Osteocyte (in vitro differentiated cells): ENCODE data around the gene FCGR3B. TPM values are rescaled to one million over a fixed set of nuclear protein-coding genes. Genes with fewer than 3 reads are reported as not detected.
A peak's percentile ranks its signal among the peaks of the same experiment; 100 is the strongest.
"Not testable (repeated sequence)": the region's sequence is repeated elsewhere in the genome, so short reads cannot be mapped to it uniquely, and the experiment has no call there.

ENCODE experiments used
- DNase-seq: peaks from one replicate; pipeline ENCODE4 v3.0.0; 2021; ENCODE audit warnings: mixed read lengths; ENCODE audit not compliant: unreplicated experiment; ENCODE audit errors: extremely low spot score
- H3K27ac Mint-ChIP-seq: one replicate; pipeline ENCODE4 v1.8.0; 2021; ENCODE audit warnings: mild to moderate bottlenecking, mixed read lengths; ENCODE audit not compliant: unreplicated experiment
- H3K27me3 Mint-ChIP-seq: one replicate; pipeline ENCODE4 v1.8.0; 2021; ENCODE audit warnings: mixed read lengths; ENCODE audit not compliant: unreplicated experiment
- H3K36me3 Mint-ChIP-seq: one replicate; pipeline ENCODE4 v1.8.0; 2021; ENCODE audit warnings: mixed read lengths; ENCODE audit not compliant: unreplicated experiment
- H3K4me1 Mint-ChIP-seq: one replicate; pipeline ENCODE4 v1.8.0; 2021; ENCODE audit warnings: mixed read lengths; ENCODE audit not compliant: unreplicated experiment
- H3K4me3 Mint-ChIP-seq: one replicate; pipeline ENCODE4 v1.8.0; 2021; ENCODE audit warnings: mild to moderate bottlenecking, moderate library complexity, mixed read lengths; ENCODE audit not compliant: unreplicated experiment
- H3K9me3 Mint-ChIP-seq: one replicate; pipeline ENCODE4 v1.8.0; 2021; ENCODE audit warnings: mixed read lengths; ENCODE audit not compliant: unreplicated experiment
- total RNA-seq: library from RNA; stranded (reverse); gene quantifications from 2 replicates; pipeline ENCODE4 v1.2.1, GENCODE V29; 2021
- TF ChIP-seq, protein P1 (sequence below): fragments of 200-600 bp; sonication (generic); IDR thresholded peaks from 2 replicates; pipeline ENCODE4 v1.5.0; 2021; ENCODE audit warnings: antibody characterized with exemption, mild to moderate bottlenecking, moderate library complexity

Gene FCGR3B
- total RNA-seq, 1 donor from 2014 or later = not detected

- not testable (repeated sequence) for H3K27ac Mint-ChIP-seq, H3K4me1 Mint-ChIP-seq, H3K4me3 Mint-ChIP-seq, H3K9me3 Mint-ChIP-seq, H3K36me3 Mint-ChIP-seq, DNase-seq
- H3K27me3 Mint-ChIP-seq = peaks cover 14% of the 10 kb centered on the region
- TF ChIP-seq, protein P1, sequence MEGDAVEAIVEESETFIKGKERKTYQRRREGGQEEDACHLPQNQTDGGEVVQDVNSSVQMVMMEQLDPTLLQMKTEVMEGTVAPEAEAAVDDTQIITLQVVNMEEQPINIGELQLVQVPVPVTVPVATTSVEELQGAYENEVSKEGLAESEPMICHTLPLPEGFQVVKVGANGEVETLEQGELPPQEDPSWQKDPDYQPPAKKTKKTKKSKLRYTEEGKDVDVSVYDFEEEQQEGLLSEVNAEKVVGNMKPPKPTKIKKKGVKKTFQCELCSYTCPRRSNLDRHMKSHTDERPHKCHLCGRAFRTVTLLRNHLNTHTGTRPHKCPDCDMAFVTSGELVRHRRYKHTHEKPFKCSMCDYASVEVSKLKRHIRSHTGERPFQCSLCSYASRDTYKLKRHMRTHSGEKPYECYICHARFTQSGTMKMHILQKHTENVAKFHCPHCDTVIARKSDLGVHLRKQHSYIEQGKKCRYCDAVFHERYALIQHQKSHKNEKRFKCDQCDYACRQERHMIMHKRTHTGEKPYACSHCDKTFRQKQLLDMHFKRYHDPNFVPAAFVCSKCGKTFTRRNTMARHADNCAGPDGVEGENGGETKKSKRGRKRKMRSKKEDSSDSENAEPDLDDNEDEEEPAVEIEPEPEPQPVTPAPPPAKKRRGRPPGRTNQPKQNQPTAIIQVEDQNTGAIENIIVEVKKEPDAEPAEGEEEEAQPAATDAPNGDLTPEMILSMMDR = peak; percentile 7
Measured at GRCh38 chr1:161642697-161643096, 11.7 kb upstream of the FCGR3B start.

DNA sequence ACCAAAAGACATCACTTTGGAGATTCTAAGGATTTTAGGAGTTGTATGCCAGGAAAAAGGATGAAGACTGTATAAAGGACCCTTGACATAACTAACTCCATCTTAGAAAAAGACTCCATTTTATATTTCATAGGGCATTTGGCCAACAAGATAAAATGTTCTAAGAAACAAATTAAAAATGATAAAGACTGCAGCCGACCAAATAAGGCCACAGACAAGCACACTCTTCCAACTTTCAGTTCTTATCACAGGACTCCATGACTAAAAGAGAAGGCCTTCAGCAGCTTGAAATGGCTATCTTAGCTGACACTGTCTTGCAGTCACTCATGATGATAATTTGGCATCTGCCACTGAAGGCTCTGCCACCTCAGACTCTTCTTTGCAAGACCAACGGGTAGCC lies 8.2 kb upstream of the FCGR3B start:
- H3K4me1 Mint-ChIP-seq, H3K36me3 Mint-ChIP-seq, DNase-seq, H3K27ac Mint-ChIP-seq, H3K9me3 Mint-ChIP-seq, H3K4me3 Mint-ChIP-seq: not testable (repeated sequence)
- peaks cover 12% of the 10 kb centered on the region for H3K27me3 Mint-ChIP-seq

GRCh38 chr1:161638251-161638993 lies 7.4 kb upstream of the FCGR3B start:
- not testable (repeated sequence) for H3K36me3 Mint-ChIP-seq, H3K27ac Mint-ChIP-seq

DNA sequence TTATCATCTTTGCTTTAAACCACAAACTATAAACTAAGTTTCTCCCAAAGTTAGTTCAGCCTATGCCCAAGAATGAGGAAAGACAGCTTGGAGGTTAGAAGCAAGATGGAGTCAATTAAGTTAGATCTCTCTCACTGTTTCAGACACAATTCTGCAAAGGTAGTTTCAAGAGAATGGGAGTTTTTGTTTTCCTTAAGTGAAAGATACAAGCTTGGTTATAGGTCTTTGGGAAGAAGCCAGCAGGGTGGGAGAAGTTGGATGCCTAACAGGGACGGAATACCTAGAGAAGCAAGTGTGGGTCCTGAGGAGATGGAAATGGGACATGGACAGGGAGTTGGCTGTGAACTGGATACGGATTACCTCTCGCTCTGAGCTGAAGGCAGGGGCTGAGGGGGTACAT lies 6.0 kb upstream of the FCGR3B start:
- not testable (repeated sequence) for H3K27me3 Mint-ChIP-seq, H3K36me3 Mint-ChIP-seq, H3K4me1 Mint-ChIP-seq, H3K4me3 Mint-ChIP-seq, H3K9me3 Mint-ChIP-seq, H3K27ac Mint-ChIP-seq, DNase-seq

More at GRCh38 chr1:161638251-161638993, 7.4 kb upstream of the FCGR3B start:
- not testable (repeated sequence) for H3K4me3 Mint-ChIP-seq, H3K4me1 Mint-ChIP-seq, DNase-seq, H3K9me3 Mint-ChIP-seq
- H3K27me3 Mint-ChIP-seq = peaks cover 11% of the 10 kb centered on the region

- not testable (repeated sequence) for H3K9me3 Mint-ChIP-seq, H3K27me3 Mint-ChIP-seq, H3K4me1 Mint-ChIP-seq, H3K36me3 Mint-ChIP-seq, DNase-seq, H3K4me3 Mint-ChIP-seq, H3K27ac Mint-ChIP-seq
Measured at GRCh38 chr1:161636189-161636782, 5.3 kb upstream of the FCGR3B start.

- DNase-seq, H3K27ac Mint-ChIP-seq, H3K27me3 Mint-ChIP-seq, H3K9me3 Mint-ChIP-seq, H3K4me1 Mint-ChIP-seq, H3K4me3 Mint-ChIP-seq, H3K36me3 Mint-ChIP-seq: not testable (repeated sequence)
Measured at GRCh38 chr1:161634993-161635392, 4.0 kb upstream of the FCGR3B start.

DNA sequence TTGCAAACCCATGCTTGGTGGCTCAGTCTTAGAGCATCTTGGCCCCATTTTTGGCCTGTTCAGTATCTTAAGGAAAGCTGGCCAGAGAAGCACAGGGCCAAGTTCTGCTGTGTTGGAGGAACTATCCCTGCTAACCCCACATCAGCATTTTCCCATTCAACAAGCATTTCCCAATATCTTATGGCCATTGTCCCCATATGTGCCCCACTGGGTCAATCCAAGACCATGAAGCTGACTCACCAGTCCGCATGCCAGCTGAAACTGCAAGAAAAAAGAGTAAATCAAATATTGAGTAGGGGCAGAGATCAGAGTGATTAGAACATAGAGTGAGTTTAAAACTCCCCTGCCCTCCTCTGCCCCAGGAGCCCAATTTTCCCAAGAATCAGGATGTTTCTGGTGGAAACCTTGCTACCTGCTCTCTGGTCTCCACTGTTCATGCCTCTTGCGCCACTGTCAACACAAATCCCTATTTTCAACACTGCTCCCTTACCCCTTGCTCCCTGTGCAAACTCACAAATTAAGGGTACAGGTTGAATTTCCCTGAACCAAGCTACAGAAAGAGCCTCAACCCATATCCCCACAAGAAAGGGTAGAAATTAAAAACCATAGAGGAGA lies 741 bp downstream of the FCGR3B start:
- H3K27ac Mint-ChIP-seq, H3K4me1 Mint-ChIP-seq, H3K4me3 Mint-ChIP-seq, DNase-seq, H3K36me3 Mint-ChIP-seq, H3K9me3 Mint-ChIP-seq, H3K27me3 Mint-ChIP-seq: not testable (repeated sequence)

DNA sequence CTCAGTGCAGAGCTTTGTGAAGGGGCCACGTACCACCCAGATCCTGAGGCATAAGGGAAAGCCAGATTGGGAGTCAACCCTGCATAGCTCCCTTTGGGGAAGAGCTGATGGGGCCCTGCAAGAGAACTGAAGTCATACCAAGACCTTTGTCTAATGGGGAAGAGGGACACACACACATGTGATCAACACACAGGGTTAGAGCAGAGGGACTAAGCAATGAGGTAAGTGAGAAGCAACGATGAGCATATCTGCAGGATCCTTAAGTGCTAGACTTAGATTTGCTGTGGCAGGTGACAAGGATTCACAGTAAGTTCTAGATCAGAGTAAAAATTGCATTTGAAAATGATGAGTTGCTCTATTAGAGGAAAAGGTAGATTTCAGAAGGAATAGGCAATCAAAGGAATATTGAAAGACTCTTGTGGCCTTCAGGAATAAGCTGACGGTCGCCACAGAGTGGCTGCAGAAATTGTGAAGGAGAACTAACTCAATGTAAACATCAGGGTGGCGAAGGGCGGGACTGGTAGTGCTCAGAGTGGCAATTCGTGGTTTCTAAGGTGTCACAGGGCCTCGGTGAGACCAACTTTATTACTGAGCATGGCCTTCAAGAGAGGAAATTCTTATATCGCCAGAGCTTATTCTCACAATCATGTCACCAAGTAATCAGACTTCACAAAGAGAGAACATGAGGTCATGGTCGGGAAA lies 4.4 kb downstream of the FCGR3B start:
- not testable (repeated sequence) for H3K4me3 Mint-ChIP-seq, DNase-seq, H3K27ac Mint-ChIP-seq, H3K36me3 Mint-ChIP-seq, H3K4me1 Mint-ChIP-seq, H3K9me3 Mint-ChIP-seq
- peaks cover 22% of the 10 kb centered on the region for H3K27me3 Mint-ChIP-seq

DNA sequence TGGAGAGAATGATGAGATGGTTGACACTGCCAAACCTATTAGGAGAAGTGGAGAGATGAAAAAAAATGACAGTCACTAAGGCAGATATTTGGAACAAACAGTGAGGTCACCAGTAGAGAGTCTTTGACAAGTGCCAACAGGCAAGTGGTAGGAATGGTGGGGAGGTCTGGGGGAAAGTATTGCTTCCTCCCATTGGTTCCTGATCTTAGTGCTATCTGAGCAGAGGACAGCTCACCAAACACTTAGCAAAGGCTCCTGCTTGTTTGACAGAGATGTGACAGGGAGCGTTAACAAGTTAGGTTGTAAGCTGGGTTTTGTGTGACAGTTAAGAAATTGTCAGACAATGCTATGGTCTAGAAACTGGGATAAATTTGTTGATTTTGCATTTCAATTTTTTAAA lies 6.4 kb downstream of the FCGR3B start:
- not testable (repeated sequence) for H3K36me3 Mint-ChIP-seq, H3K27ac Mint-ChIP-seq, H3K4me1 Mint-ChIP-seq, DNase-seq, H3K9me3 Mint-ChIP-seq, H3K4me3 Mint-ChIP-seq
- H3K27me3 Mint-ChIP-seq = peaks cover 27% of the 10 kb centered on the region

- DNase-seq, H3K36me3 Mint-ChIP-seq, H3K4me3 Mint-ChIP-seq, H3K4me1 Mint-ChIP-seq, H3K9me3 Mint-ChIP-seq, H3K27ac Mint-ChIP-seq: not testable (repeated sequence)
- H3K27me3 Mint-ChIP-seq = peaks cover 31% of the 10 kb centered on the region
Measured at GRCh38 chr1:161623401-161624051, 7.5 kb downstream of the FCGR3B start.
